Jurkat, Clone E6-1 (cell line): ENCODE measurements around the gene SLC35F6.
"Not testable (repeated sequence)": the region's sequence is repeated elsewhere in the genome, so short reads cannot be mapped to it uniquely, and the experiment has no call there.

ENCODE experiments used
- DNase-seq: peaks from one replicate; pipeline ENCODE4 v3.0.0-alpha.2; 2011; ENCODE audit warnings: low read depth, low spot score
- H3K4me3 ChIP-seq: 2 replicates; pipeline ENCODE4 v1.5.1; 2011; ENCODE audit warnings: mild to moderate bottlenecking, low read length, control low read depth, moderate library complexity

The SLC35F6 gene

DNA sequence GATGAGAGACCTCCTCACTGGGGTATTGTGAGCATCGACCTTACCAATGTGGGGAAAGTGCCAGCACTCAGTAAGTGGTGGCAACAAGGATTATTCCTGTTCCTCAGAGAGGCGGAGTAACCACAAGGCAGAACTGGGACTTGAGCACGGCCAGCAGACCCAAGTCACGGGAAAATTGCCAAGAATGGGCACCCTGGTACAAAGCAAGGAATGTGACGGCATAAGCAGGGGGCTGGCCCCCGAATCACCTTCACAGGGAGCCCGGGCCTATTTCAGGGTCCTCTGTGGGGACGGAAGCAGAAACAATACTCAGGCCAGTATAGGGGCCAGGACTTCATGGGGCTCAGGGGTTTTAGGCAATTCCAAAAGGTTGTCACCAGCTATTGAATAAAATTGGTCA lies 47.2 kb downstream of the SLC35F6 start:
- DNase-seq = no peak
- H3K4me3 ChIP-seq = no peak overlapping the region

DNA sequence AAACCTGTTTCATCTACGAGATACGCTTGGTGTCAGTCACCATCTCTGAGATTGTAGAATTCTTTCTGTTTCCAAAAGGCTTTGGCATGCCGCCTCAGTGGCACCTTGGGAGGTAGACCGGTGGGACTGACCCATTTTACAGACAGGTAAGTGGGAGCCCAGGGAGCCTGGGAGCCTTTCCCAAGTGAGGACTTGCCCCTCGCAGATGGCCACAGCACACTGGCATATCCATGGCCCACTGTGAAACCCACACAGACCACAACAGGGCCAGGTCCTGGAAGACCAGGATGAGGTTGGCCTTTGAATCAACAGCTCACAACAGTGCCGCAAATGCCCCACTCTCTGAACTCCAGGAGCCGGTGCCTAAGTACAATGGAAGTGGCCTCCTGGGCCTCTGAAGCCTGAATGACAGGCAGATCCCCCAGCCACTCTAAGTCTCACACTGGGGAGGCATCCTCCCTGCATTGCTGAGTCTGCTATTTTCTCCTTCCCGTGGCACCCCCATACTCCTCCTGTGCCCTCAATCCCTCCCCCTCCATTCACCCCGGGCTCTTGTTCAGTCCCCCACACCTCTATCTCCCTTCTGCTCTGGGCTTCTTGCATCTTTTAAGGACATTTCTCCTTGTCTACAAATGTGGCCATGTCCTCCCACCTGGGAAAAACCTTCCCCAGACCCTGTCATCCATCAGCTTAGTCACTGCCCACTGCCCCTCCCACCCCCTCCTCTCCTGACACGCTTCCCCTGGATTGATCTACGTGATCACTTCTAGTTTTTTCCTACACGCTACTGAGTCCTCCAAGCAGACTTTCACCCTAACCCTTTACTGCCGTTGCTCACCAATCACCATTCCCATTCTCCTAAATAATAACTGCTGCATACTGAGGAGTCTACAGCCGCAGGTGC lies 48.0 kb downstream of the SLC35F6 start:
- H3K4me3 ChIP-seq = no peak overlapping the region
- no peak for DNase-seq

DNA sequence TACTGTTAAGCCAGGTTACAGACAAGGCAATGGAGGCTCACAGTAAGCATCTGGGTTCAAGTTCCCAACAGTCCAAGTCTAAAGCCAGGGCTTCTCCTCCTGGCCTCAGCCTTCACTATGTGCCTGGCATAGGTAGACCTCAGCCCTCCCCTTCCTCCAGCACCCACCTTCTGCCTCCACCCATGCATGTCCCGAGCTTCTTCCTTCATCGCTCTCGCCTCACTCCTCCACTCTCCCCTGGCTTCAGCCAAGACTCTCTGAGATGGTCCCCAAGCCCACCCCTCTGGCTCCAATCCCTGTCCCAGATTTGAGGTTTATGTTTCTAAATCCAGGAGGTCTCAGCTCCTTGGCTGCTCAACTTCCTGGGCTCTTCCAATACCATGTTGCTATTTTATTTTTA lies 48.6 kb downstream of the SLC35F6 start:
- DNase-seq = no peak
- no peak overlapping the region for H3K4me3 ChIP-seq

DNA sequence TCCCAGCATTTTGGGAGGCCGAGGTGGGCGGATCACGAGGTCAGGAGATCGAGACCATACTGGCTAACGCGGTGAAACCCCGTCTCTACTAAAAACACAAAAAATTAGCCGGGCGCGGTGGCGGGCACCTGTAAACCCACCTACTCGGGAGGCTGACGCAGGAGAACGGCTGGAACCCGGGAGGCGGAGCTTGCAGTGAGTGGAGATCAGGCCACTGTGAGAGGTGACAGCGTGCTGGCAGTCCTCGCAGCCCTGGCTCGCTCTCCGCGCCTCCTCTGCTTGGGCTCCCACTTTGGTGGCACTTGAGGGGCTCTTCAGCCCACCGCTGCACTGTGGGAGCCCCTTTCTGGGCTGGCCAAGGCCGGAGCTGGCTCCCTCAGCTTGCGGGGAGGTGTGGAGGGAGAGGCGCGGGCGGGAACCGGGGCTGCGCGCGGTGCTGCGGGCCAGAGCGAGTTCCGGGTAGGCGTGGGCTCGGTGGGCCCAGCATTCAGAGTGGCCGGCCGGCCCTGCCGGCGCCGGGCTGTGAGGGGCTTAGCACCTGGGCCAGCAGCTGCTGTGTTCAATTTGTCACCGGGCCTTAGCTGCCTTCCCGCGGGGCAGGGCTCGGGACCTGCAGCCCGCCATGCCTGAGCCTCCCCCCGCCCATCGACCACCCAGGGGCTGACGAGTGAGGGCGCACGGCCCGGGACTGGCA lies 50.1 kb downstream of the SLC35F6 start:
- H3K4me3 ChIP-seq, DNase-seq: not testable (repeated sequence)

DNA sequence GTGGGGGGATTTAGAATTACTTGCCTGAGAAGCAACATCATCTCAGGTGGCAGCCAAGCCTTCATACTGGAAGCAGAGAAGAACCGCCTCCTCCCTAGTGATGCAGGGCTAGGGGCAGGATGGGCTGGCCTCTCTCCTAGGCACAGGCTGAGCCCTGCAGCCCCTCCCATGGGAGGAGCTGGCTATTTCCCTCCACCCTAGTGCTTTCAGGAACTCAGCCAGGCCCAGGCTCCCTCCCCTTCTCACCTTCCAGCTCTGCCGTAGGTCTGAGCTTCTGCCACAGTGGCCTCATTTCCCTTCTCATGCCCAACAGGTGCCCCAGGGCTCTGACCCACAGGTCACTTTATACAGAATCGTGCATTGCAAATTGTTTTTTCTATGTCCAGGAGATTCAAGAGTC lies 52.8 kb downstream of the SLC35F6 start:
- peak; percentile 9 for DNase-seq
- H3K4me3 ChIP-seq = no peak overlapping the region

DNA sequence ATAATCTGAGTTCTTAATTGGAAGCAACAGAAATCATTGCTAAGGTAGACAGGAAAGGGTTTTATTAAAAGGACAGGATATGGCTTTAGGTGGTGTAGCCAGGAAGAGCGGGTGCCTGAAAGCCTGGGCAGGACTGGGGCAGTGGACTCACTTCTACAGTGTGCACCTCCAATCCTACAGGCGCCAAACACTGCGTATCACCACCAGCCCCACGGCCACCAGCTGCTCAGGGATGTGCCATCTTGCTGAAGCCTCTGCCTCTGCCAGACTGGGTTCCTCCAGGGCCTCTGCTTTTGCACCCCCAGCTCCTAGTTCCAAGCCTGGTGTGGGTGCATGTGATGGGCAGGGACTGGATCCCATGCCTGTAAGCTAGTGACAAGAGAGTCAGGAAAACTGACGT lies 54.2 kb downstream of the SLC35F6 start:
- DNase-seq = no peak

DNA sequence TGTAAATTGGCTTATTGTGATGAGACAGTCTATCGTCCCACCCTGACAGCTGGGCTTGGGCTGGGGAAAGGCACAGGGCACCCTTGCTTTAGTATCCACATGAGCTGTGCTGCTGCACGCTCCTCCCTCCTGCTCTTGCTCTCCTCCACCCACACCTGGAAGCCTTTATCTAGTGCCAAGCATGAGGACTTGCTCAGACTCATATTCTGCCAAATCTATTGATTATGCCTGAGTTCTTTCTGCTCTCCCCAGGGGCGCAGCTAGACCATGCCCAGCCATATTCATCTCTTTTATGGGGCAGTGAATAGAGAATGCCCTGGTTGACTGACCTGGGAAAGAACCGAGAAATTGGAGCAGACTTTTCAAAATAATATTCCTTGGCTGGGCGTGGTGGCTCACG lies 54.9 kb downstream of the SLC35F6 start:
- no peak overlapping the region for H3K4me3 ChIP-seq
- no peak for DNase-seq

More for the DNA sequence above, 54.2 kb downstream of the SLC35F6 start:
- H3K4me3 ChIP-seq = no peak overlapping the region

DNA sequence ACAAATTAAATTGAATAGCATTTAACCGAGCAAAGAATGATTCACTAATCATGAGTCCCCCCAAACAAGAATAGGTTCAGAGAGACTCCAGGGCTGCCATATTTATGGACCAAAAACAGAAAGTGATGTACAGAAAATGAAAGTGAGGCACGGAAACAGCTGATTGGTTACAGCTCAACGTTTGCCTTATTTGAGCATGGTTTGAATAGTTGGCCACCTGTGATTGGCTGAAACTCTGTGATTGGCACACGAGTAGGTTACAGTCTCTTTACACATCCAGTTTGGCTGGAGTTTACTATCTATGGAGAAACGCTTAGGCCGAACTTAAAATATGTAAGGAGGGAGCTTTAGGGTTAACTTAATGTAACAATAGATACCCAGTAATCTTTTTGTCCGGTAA lies 56.8 kb downstream of the SLC35F6 start:
- H3K4me3 ChIP-seq = no peak overlapping the region
- DNase-seq = peak; percentile 8

DNA sequence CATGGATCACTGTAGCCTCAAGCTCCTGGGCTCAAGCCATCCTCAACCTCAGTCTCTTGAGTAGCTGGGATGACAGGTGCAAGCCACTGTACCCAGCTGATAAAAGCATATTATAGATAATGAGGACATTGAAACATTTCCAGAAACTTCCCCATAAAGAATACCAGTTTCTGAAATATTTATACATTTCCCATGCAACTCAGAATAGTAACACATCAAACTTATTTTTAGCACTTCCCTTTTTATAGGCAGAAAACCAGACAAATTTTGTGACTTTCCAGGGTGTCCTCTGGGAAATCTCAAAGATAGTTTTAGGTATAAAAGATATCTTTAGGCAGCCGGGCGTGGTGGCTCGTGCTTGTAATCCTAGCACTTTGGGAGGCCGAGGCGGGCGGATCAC lies 58.8 kb downstream of the SLC35F6 start:
- no peak for DNase-seq
- H3K4me3 ChIP-seq = no peak overlapping the region
